Activated CD4-positive, alpha-beta T cell treated with anti-CD3 and anti-CD28 coated beads, Interleukin-2, amount 50 U/mL, for 24 hours (primary cell): Measurements from ENCODE around the gene DYNC1H1.
"Not testable (repeated sequence)": the region's sequence is repeated elsewhere in the genome, so short reads cannot be mapped to it uniquely, and the experiment has no call there.

ENCODE experiments used
- DNase-seq, 2 donors: peaks; one replicate each; pipeline ENCODE4 v3.0.0-alpha.2; 2020; ENCODE audit warnings: low read depth in 1 of 2, low spot score in 1 of 2

Gene DYNC1H1

DNA sequence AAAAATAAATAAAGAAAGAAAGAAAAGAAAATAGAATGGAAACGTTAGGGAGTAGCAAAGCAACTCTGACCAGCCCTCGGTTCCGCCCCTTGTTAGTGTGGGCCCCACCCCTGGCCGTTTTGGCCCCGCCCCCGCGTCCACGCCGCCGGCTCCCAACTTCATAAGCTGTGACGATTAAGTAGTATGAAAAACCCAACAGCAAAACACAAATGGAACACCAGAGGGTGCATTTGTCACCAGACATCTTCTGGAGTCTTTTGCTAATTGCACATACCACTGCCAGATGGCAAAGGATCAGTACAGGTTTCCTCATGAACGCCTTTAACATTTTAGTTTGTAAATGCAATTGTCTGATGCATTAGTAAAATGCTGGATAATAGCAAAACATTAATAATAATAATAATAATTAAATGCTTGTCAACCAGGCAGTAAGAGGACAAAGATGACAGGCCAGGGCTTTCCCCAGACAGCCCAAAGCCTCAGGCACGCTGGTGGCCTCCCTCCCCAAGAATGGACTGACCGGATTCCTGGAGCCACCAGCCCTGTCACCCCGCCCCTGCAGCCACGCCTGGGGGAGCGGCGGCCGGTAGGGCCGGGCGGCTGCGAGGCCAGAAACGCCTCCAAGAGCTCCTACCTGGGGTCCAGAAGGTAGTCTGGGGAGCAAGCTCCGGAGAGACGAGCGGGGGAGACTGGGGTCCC lies 98.9 kb downstream of the DYNC1H1 start:
- peak; percentile 35 to 59 for DNase-seq

DNA sequence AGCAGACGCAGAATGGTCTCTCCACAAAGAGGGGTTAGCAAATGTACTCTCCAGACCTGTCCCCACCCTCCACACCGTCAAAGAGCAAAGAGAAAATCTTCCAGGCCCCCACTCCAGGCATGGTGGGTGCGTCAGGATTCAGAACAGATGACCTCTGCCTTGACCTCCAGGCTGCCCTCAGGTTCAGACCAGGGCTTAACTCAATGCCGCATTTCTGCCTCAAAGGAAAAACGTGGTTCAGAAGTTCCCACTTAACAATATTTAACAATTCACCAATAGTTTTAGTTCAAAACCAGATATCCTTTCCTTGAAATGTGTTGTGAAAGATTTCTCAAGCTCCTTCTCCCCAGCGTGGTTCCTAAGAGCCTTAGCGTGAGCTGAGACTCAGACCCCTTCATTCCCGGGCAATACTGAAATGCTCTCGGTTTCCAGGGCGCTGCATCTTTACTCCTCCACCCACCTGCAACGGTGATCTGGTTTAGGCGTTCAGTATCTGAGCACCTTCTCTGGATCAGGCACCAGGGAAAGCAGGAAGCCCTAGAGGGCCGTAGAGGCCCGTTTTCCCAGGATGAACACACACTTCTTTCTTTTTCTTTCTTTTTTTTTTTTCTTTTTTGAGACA lies 99.5 kb downstream of the DYNC1H1 start:
- DNase-seq, result no peak

DNA sequence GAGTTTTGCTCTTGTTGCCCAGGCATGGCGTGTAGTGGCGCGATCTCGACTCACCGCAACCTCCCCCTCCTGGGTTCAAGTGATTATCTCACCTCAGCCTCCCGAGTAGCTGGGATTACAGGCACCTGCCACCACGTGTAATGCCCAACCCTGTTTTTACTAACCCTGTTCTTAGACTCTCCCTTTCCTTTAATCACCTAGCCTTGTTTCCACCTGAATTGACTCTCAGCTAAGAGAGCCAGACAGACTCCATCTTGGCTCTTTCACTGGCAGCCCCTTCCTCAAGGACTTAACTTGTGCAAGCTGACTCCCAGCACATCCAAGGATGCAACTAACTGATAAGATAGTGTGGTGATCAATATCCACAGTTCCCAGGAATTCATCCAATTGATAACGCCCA lies 100.2 kb downstream of the DYNC1H1 start:
- DNase-seq, result not testable (repeated sequence)

DNA sequence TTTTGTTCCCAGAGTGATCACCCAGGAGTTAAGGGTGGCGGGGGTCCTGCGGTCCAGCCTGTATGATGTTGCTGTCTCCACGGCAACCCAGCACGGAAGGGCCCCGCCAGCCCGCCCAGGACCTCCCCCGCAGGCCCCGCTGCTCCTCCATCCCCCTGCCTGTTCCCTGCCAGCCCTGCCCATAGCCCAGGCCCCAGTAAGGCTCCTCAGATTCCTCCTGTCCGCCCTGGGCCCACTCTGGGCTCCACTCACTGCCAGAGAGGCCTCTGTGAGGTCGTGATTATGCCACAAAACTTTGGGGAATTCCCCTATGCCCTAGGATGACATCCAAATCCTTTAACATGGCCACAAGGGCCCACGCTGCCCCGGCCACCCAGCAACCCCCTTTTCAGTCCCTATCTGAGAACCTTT lies 101.7 kb downstream of the DYNC1H1 start:
- DNase-seq, result no peak

DNA sequence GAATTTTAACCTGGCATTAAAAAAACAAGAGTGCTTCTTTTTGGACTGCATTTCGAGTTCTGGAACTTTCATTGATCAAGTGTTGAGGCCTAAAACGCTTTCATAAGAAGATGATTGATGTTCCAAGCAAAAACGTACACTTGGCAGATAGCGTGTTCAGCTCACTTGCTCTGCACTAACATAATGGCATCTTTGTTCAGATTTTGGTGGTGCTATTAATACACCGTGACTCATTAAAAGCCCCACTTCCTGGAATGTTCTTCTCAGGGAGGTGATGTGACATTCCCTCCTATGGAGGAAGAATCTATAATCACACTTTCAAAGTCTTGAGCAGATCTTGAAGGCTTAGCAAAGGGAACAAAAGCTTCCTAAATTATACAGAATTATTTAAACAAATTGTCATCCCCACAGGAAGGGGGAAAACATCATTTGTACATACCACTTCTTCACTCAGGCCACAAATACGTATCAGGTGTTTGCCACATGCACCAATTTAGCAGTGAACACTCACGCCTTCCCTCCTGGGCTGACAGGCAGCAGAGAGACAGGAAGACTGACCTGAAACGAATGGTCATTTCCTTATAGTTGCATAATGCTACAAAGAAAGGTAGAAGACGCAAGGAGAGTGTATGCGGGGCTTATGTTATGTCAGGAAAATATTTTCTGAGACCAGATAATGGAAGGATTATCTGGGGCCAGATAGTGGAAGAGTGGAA lies 107.1 kb downstream of the DYNC1H1 start:
- no peak for DNase-seq

DNA sequence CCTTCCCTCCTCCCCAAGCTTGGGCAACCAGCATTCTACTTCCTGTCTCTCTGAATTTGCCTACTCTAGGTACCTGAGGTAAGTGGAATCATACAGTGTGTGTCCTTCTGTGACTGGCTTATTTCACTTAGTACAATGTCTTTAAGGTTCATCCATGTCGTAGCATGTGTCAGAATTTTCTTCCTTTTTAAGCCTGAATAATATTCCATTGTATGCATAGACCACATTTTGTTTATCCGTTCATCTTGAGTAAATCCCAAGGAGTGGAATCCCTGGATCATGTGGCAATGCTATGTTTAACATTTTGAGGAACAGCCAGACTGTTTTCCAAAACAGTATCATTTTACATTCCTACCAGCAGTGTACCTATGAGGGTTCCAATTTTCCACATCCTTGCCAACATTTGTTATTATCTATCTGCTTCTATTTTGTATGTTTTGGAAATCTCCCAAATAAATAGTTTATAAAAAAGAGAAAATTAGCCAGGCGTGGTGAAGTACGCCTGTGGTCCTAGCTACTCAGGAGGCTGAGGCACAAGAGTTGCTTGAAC lies 110.1 kb downstream of the DYNC1H1 start:
- no peak for DNase-seq

DNA sequence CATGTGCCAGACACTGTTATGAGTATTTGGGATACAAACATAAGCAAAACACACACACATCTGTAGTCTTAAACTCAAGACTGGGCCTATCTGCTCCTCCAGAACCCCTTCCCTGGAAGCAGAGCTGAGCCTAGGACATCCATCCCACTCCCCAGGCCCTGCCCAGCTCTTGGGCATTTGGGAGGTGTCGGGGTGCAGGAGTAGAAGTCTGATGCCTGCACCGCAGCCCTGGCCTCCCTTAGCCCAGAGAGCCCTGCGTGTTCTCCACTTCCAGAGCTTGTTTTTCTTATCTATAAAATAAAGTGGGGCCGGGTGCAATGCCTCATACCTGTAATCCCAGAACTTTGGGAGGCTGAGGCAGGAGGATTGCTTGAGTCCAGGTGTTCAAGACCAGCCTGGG lies 110.8 kb downstream of the DYNC1H1 start:
- DNase-seq, result no peak

DNA sequence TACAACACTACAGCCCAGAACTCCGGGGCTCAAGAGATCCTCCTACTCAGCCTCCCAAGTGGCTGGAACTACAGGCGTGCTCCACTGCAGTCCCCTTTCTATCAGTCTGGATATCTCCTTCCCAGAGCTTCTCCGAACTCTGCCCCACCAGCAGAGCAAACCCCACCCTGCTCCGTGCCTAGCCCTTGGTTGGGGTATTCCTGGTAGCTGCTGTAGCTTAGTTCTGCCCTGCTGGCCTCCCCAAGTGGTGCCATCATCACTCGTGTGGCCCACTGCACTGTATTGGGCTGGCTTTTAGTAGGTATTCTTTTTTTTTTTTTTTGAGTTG lies 113.0 kb downstream of the DYNC1H1 start:
- DNase-seq, result no peak

DNA sequence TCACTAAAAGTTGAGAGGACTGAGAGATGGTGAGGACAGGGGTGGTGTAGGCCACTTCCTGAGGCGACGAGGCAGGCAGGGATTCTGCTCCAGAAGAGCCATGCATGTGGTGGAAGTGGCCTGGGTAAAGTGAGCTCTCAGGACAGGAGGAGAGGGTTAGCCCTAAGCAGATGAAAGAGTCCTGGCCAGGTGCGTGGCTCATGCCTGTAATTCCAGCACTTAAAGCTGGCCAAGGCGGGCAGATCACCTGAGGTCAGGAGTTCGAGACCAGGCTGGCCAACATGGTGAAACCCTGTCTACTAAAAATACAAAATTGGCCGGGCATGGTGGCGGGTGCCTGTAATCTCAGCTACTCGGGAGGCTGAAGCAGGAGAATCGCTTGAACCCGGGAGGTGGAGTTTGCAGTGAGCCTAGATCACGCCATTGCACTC lies 114.0 kb downstream of the DYNC1H1 start:
- not testable (repeated sequence) for DNase-seq

DNA sequence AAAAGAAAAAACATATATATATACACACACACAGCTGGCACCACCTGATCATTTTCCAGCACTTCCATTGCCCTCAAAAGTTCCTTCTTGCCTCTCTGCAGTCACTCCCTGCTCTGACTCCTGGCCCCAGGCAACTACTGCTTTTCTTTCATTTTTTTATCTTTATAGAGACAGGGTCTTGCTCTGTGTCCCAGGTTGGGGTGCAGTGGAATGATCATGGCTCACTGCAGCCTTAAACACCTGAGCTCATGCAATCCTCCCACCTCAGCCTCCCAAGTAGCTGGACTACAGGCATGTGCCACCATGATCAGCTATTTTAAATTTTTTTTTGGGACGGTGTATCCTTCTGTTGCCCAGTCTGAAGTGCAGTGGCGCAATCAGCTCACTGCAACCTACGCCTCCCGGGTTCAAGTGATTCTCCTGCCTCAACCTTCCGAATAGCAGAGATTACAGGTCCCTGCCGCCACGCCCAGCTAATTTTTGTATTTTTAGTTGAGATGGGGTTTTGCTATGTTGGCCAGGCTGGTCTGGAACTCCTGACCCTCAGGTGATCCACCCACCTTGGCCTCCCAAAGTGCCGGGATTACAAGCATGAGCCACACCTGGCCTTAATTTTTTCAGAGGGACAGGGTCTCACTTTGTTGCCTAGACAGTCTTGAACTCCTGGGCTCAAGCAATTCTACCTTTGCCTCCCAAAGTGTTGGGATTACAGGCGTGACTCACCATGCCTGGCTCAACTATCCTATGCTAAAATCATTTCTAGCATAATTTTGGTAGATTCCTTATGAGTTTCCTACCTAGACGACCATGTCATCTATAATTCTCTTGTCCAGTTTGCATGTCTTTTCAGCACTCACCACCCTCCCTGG lies 114.7 kb downstream of the DYNC1H1 start:
- DNase-seq, result no peak

DNA sequence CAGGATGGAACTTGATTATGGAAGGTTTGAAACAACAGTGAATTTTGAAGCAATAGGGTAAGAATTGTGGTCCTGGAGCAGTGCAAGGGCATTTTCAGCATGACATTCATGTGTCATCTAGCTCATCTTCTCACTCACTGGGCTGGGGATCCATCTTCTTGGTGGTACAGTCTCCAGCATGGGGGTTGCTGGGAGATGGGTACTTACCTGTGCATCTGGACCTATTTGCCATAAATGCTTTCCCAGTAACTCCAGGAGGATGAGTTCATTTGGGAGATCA lies 115.3 kb downstream of the DYNC1H1 start:
- DNase-seq, result no peak

DNA sequence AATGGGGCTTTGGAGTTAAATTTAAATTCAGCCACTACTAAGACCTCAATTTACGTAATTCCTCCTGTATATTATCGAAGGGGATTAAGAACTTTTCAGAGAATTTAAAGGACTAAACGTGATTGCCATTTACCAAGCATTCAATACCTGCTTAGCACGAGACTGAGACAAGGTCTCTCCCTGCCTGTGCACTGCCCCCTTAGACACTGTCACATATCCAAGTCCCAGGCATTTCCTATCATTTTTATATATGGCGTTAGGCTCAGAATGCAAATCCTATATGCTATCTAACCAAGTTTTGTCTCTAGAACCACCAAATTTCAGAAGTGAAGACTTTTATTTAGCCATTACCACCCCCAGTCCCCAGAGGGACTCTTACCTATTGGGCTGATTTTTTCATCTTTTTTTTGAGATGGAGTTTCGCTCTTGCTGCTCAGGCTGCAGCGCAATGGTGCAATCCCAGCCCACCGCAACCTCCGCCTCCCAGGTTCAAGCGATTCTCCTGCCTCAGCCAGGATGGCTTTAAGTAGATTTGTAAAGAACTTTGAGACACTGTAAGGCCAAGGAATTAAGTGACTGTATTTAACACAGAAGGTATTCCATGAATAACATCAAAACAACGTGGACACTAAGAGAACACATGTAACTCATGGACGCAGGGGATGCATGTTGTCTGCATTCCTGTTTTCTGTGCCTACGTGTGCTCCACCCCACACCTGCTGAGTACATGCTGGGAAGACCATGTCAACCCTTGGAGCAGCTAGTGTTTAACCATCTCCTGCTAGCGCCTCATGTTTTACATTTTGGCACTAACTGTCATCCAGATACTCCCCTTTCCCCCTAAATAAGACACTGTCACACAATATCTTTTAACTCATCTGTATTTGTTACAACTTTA lies 116.1 kb downstream of the DYNC1H1 start:
- DNase-seq, result no peak

DNA sequence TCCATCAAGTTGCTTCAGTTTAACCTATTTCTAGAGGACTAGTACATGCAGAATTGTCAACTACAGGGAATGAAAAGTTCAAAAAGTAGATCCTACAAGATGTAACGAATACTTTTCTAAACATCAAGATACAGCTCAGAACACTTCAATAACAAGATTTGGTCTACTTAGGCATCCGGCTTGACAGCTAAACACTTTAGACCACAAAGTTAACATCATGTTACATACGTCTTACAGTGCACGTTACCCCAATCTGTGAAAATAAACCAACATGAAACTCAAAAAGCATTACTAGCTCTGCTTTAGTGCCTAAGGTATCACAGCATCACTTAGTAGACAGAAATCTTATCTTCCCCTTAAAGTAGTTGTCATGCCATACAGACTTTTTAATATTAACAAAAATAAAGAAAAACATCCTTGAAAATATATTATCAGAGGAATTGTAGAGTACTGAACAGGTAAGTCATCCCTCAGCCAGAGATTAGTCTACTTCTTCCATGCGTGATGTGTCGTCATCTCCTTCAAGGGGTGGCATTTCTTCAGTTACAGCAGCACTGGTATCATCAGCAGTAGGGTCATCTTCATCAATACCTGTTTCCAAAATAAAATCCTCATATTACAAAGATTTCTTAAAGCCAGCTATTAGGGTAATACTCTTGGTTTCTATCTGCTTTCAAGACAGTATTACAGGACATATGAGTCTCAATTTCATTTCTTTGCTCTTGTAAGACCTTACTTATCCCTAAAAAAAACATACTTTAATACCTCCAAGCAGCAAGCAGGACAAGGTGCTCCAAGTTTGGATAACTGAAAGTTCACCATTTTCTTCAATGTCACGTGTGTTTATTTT lies 117.1 kb downstream of the DYNC1H1 start:
- no peak for DNase-seq

DNA sequence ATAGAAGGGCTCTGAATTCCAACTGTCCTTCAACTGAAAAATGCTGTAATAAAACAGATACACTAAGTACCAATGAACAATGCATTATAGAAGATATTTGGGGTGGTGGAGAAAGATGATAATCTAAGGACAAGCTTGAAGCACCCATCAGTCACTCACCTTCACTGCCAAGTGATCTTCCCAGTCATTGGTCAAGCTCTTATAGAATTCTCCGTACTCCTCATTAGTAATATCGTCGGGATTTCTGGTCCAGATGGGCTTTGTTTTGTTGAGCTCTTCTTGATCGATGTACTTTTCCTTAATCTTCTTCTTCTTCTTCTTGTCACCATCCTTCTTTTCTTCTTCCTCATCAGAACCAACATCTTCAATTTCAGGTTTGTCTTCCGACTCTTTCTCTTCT lies 120.1 kb downstream of the DYNC1H1 start:
- not testable (repeated sequence) for DNase-seq

DNA sequence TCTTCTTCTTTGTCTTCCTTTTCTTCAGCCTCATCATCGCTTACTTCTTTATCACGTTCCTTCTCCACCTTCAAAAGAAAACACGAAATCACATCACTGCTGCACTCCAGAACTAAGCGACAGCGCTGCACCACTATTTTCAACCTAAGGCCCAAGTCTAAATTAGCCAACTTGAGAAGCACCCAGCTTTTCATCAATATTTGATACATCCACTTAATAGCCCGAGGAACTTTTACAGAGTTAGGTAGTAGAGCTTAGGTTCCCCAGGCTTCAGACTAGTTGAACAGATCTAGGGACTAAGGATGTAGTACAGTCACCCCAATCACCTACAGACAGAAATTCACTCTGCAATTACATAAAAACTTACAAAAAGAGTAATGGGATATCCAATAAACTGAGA lies 120.6 kb downstream of the DYNC1H1 start:
- no peak for DNase-seq

DNA sequence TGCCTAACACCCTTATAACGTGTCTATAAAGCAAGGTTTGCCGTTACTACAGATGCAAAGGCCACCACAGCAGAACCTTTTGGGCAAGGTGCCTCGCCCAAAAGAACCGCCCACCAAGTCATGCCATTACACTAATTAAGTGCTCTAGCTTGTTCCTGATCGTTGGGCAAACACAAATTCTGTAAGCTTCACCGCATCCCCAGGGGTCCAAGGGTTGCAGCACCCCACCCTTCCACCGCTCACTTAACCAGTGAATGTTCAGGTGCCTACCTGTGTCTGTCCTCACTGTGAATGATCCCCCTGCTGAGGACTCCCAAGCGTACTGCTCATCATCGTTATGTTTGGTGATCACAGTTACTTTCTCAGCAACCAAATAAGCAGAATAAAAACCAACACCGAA lies 121.1 kb downstream of the DYNC1H1 start:
- no peak for DNase-seq

DNA sequence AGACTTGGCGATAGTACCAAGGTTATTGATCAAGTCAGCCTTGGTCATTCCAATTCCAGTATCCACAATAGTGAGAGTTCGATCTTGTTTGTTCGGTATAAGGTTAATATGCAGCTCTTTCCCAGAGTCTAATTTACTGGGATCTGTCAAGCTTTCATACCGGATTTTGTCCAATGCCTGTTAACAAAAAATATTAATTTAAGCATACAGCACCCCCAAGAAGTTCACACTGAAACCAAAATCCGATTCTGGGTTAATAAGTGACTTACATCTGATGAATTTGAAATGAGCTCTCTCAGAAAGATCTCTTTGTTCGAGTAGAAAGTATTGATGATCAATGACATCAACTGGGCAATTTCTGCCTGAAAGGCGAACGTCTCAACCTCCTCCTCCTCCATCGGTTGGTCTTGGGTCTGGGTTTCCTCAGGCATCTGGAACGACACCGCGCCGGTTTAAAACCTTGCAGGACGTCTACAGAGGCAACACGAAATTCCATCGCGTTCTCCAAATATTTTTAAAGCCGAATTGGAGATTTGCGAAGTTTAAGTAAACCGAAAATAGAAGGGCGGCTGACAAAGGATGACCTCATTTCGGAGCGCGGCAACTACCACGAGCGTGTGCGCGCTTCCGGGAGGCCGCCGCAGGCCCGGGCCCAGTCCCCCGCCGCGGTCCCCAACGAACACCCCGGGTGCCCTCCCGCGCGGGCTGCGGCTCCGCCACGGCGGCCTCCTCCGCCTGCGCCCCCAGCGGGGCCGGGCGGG lies 121.8 kb downstream of the DYNC1H1 start:
- DNase-seq, result peak; percentile 28 to 39

DNA sequence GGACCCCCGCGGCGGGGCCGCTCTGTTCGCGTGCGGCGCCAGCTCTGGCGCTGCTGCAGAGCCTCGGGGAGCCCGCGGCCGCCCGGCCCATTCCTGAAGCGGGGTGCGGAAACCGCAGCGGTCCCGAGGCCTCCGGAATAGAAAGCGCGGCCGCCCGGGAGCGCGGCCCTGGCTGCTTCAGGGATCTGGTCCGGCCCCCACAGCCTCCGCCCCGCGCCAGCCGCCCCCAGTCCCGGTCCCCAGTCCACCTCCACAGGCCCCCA lies 122.3 kb downstream of the DYNC1H1 start:
- DNase-seq, result no peak
